ENCODE results near the gene KIF3B.
"Not testable (repeated sequence)": the region's sequence is repeated elsewhere in the genome, so short reads cannot be mapped to it uniquely, and the experiment has no call there.

KIF3B gene

DNA sequence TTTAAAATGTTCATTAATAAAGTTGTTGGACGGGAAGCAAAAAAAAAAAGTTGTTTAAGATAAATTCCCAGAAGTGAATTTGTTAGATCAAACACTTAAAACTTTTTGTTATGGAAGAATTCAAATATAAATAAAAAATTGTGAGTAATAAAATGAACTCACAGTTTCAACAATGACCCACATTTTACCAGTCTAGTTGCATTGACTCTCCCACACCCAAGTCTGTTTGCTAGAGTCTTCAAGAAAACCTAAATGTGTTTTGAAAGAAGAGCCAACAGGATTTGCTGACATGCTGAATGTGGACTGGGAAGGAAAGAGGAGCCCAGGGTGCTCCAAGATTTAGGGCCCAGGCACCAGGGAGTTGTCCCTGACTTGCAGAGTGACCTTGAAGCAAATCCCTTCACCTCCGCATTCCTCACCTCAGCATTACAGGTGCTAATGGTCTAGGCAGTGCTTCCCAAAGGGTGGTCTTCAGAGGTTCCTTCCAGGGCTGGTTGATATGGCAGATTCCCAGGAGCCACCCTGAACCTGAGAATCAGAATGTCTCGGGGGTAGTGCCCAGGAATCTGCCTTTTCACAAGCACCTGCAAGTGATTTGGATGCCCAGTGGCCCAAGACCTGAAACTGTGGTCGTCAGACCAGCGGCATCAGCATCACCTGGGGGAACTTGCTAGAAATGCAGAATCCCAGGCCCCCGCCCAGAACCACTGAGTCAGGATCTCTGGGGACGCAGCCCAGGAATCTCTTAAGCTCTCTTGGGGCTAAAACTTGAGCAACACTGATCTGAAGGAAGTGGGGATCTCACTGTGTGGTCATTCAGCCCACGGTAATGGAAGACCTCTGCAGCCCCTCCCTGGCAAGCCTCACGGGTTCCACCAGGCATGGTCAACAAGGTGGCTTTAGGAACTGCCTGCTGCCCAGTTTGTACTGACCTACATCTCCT lies 38.7 kb upstream of the KIF3B start:
- Mint-ChIP-seq H3K27me3 (no peaks in the 10 kb centered on the region), H3K27ac (peak overlapping the region; percentile 59)

DNA sequence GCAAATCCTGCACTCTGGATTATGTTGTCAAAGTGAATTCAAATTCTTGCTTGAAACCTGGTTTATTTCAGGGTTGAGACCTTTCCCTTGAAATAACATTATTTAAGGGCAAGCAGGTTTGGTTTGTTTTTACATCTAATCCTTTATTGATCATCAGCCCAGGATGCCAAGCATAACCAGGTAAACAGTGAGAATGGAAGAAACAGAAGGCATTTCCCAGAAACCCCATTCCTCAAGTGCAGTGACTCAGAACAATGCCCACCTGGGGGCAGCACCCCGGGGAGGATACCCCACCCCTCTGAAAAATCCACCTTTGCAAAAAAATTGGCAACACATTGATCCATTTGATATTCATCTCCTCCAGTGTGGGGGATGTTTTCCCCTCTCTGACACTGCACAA lies 37.2 kb upstream of the KIF3B start:
- H3K4me1 Mint-ChIP-seq (ENCODE audit: low read depth): peaks cover 31% of the 10 kb centered on the region
- no peak for DNase-seq
- no peaks in the 10 kb centered on the region for H3K9me3 Mint-ChIP-seq
- H3K27me3 Mint-ChIP-seq: no peaks in the 10 kb centered on the region
- peaks cover 28% of the 10 kb centered on the region for H3K36me3 Mint-ChIP-seq (ENCODE audit: low read depth)
- H3K27ac Mint-ChIP-seq: peak overlapping the region; percentile 78
- no peak overlapping the region for H3K4me3 Mint-ChIP-seq

More for the DNA sequence above, 38.7 kb upstream of the KIF3B start:
- no peak overlapping the region for H3K4me3 Mint-ChIP-seq
- no peaks in the 10 kb centered on the region for H3K9me3 Mint-ChIP-seq
- DNase-seq: no peak
- H3K4me1 Mint-ChIP-seq (ENCODE audit: low read depth): peaks cover 29% of the 10 kb centered on the region
- H3K36me3 Mint-ChIP-seq (ENCODE audit: low read depth): peaks cover 43% of the 10 kb centered on the region

DNA sequence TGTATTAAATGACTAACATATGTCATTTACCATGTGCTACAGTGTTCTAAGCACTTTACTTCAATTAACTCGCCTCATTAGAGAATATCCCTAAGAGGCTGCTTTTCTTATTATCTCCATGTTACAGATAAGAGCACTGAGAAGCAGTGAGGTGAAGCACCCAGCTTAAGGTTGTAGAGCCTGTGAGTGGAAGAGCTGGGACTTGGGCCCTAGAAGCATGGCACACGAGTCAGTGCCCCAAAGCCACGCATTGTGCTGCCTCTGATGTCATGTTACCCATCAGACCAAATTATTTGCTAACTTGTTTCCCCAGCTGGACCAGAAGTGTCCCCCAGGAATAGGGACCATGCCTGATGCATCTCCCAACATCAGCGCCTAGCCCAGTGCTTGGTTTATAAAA lies 35.6 kb upstream of the KIF3B start:
- no peak for DNase-seq
- Mint-ChIP-seq H3K36me3 (ENCODE audit: low read depth) (peaks cover 12% of the 10 kb centered on the region), H3K27ac (peak overlapping the region; percentile 33), H3K9me3 (no peaks in the 10 kb centered on the region), H3K4me1 (ENCODE audit: low read depth) (peaks cover 35% of the 10 kb centered on the region), H3K27me3 (no peaks in the 10 kb centered on the region), H3K4me3 (no peak overlapping the region)

DNA sequence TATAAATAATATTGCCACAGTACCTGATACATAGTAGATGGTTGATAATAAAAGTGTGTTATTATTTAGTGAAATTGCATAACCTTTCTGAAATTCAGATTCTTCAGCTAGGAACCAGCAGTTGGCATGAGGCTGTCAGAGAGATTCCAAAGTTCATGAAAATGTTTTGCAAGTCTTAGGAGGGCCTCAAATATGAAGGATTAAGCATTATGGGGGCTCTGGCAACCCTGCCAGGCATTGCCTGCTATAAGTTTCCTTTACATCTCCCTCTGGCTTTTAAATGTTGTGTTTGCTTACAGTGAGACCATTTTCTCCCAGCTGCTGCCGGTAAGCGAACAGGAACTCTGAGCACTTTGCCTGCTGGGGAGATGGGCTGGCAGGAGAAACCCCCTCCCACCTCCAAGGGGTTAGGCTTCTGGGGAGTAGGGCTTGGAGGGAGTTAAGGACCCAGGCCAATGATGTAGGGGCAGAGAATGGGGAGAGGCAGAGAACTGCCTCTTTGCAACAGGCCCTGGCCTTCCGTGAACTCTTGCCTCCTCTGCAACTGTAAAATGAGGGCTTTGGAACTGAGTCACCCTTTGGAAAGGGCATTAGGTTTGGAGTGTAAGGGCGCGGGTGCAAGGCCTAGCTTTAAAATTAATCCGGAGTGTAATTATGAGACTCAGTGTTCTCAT lies 33.2 kb upstream of the KIF3B start:
- Mint-ChIP-seq H3K36me3 (ENCODE audit: low read depth) (no peaks in the 10 kb centered on the region), H3K9me3 (no peaks in the 10 kb centered on the region), H3K27ac (no peak overlapping the region), H3K27me3 (no peaks in the 10 kb centered on the region), H3K4me1 (ENCODE audit: low read depth) (peaks cover 40% of the 10 kb centered on the region), H3K4me3 (no peak overlapping the region)
- DNase-seq: no peak

DNA sequence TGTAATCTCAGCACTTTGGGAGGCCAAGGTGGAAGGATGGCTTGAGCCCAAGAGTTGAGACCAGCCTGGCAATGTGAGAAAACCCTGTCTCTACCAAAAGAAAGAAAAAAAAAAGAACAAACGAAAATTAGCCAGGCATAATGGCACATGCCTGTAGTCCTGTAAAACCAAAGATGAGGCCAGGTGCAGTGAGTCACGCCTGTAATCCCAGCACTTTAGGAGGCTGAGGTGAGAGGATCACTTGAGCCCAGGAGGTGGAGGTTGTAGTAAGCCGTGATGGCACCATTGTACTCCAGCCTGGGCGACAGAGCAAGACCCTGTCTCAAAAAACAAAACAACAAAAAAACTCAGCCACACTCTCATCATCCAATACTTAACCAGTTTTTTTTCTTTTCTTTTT lies 32.5 kb upstream of the KIF3B start:
- no peak for DNase-seq
- Mint-ChIP-seq H3K9me3 (no peaks in the 10 kb centered on the region), H3K4me3 (no peak overlapping the region), H3K4me1 (ENCODE audit: low read depth) (peaks cover 43% of the 10 kb centered on the region), H3K27me3 (no peaks in the 10 kb centered on the region), H3K36me3 (ENCODE audit: low read depth) (no peaks in the 10 kb centered on the region), H3K27ac (peak overlapping the region; percentile 19)

DNA sequence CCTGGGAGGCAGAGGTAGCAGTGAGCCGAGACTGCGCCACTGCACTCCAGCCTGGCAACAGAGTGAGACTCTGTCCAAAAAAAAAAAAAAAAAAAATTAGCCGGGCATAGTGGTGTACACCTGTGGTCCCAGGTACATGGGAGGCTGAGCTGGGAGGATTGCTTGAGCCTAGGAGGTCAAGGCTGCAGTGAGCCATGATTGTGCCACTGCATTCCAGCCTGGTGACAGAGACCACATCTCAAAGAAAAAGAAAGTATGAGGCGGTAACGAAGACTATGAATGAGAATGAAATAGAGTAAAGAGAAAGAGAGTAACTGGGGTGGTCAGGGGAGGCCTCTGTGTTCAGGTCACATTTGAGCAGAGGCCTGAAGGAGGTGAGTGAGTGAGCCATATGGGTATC lies 31.2 kb upstream of the KIF3B start:
- Mint-ChIP-seq H3K4me1 (ENCODE audit: low read depth) (peaks cover 41% of the 10 kb centered on the region), H3K27ac (peak overlapping the region; percentile 14)
- not testable (repeated sequence) for H3K4me3 Mint-ChIP-seq; DNase-seq; H3K36me3 Mint-ChIP-seq (ENCODE audit: low read depth); H3K27me3 Mint-ChIP-seq; H3K9me3 Mint-ChIP-seq

DNA sequence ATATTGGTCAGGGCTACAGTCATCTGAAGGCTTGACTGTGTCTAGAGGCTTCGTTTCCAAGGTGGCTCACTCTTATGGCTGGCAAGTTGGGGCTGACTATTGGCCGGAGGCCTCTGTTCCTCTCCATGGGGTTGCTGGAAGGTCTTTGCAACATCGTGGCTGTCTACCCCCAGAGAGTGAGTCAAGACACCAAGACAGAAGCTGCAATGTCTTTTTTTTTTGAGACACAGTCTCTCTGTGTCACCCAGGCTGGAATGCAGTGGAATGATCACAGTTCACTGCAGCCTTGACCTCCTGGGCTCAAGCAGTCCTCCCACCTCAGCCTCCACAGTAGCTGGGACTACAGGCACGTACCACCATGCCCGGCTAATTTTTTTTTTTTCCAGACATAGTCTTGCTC lies 29.4 kb upstream of the KIF3B start:
- no peak for DNase-seq
- Mint-ChIP-seq H3K36me3 (ENCODE audit: low read depth) (no peaks in the 10 kb centered on the region), H3K4me3 (no peak overlapping the region), H3K27me3 (no peaks in the 10 kb centered on the region), H3K4me1 (ENCODE audit: low read depth) (peaks cover 57% of the 10 kb centered on the region), H3K9me3 (peaks cover 2% of the 10 kb centered on the region), H3K27ac (peak overlapping the region; percentile 41)

DNA sequence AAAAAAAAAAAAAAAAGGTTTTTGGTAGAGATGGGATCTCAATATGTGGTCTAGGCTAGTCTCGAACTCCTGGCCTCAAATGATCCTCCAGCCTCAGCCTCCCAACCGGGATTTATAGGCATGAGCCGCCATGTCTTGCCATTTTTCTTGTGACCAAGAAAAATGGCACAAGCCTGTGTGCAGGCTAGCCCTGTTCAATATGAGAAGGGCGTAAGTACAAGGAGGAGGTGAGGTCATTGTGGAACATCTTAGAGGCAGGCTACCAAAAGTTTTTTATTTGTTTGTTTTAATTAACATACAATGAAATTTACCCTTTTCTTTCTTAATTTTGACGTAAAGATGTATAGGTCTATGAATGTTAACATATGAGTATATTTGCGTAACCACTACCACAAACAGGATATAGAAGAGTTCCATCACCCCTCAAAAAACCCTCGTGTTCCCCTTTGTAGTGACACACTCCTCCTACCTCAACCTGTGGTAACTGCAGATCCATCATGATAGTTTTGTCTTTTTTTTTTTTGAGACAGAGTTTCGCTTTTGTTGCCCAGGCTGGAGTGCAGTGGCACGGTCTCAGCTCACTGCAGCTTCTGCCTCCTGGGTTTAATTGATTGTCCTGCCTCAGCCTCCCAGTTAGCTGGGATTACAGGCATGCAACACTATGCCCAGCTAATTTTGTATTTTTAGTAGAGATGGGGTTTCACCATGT lies 28.3 kb upstream of the KIF3B start:
- Mint-ChIP-seq H3K4me1 (ENCODE audit: low read depth) (peaks cover 66% of the 10 kb centered on the region), H3K27ac (peak overlapping the region; percentile 95), H3K4me3 (peak overlapping the region; percentile 35), H3K36me3 (ENCODE audit: low read depth) (no peaks in the 10 kb centered on the region), H3K27me3 (no peaks in the 10 kb centered on the region), H3K9me3 (peaks cover 6% of the 10 kb centered on the region)
- peak; percentile 48 for DNase-seq

DNA sequence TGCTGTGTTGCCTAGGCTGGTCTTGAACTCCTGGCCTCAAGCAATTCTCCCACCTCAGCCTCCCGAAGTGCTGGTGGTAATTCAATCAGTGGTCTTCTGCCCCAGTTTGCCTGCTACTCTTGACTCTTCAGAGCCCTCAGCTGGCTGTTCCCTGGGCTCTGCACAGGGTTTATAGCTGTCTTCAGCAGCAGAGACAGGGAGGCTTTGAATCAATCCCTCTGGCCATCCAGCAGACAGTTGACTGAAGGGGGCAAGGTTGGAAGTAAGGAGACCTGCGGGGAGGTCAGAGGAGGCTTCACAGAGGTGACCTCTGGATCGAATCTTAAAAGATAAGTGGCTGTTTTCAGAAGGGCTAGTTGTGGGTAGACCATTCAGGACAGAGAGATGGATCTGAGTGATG lies 26.0 kb upstream of the KIF3B start:
- H3K9me3 Mint-ChIP-seq: peaks cover 6% of the 10 kb centered on the region
- peaks cover 73% of the 10 kb centered on the region for H3K4me1 Mint-ChIP-seq (ENCODE audit: low read depth)
- no peaks in the 10 kb centered on the region for H3K27me3 Mint-ChIP-seq
- H3K36me3 Mint-ChIP-seq (ENCODE audit: low read depth): no peaks in the 10 kb centered on the region
- H3K27ac Mint-ChIP-seq: peak overlapping the region; percentile 96
- DNase-seq: peak; percentile 45
- H3K4me3 Mint-ChIP-seq: peak overlapping the region; percentile 66

DNA sequence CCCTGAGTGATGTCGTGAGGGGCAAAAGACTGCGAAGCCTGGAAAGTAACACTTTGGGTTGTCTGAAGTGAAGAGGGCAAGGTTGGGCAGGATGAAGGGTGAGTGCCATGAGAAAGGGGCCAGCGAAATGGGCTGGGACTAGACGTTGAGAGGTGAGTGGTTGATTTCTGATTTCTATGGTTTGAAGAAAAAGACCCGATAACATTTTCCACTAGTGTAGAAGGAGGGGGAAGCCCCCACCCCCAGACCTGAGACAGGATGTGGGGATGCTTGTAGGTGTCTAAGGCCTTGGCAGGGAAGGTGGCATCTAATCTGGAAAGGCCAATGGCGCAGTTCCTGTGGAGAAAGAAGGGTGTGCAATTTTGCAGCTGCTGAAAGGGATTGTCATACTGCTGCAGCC lies 25.3 kb upstream of the KIF3B start:
- peaks cover 79% of the 10 kb centered on the region for H3K4me1 Mint-ChIP-seq (ENCODE audit: low read depth)
- H3K27ac Mint-ChIP-seq: peak overlapping the region; percentile 96
- no peaks in the 10 kb centered on the region for H3K36me3 Mint-ChIP-seq (ENCODE audit: low read depth)
- peak; percentile 88 for DNase-seq
- peak overlapping the region; percentile 66 for H3K4me3 Mint-ChIP-seq
- no peaks in the 10 kb centered on the region for H3K27me3 Mint-ChIP-seq
- peaks cover 6% of the 10 kb centered on the region for H3K9me3 Mint-ChIP-seq

DNA sequence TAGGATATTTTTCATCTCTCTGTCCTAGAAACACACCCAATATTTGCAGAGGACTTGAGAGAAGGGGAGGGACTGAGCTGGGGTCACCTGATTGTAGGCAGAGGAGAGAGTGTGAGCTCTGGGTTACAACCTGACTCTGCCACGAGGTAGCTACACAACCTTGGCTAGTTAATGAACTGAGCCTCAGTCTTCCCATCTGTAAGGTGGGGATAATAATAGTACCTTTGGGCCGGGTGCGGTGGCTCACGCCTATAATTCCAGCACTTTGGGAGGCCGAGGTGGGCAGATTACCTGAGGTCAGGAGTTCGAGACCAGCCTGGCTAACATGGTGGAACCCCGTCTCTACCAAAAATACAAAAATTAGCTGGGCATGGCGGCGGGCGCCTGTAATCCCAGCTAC lies 16.5 kb upstream of the KIF3B start:
- DNase-seq; H3K27me3 Mint-ChIP-seq; H3K27ac Mint-ChIP-seq; H3K9me3 Mint-ChIP-seq; H3K36me3 Mint-ChIP-seq (ENCODE audit: low read depth); H3K4me3 Mint-ChIP-seq: not testable (repeated sequence)
- peaks cover 15% of the 10 kb centered on the region for H3K4me1 Mint-ChIP-seq (ENCODE audit: low read depth)

DNA sequence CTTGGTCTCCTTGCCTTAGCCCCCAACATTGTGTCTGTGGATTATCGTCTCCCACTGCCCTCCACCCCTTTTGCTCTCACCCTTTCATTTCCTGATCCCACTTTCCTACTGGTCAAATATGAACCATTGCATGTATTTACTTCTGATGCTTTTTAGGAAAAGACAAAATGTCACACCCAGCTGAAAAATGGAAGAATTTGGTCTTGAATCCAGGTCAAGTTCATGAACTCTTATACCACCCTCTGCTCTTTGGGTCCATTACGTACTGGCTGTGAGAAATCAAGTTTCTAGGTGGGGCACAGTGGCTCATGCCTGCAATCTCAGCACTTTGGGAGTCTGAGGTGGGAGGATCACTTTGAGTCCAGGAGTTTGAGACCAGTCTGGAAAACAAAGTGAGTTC lies 15.8 kb upstream of the KIF3B start:
- H3K36me3 Mint-ChIP-seq (ENCODE audit: low read depth): no peaks in the 10 kb centered on the region
- H3K9me3 Mint-ChIP-seq: no peaks in the 10 kb centered on the region
- no peaks in the 10 kb centered on the region for H3K27me3 Mint-ChIP-seq
- no peak for DNase-seq
- H3K4me3 Mint-ChIP-seq: no peak overlapping the region
- no peak overlapping the region for H3K27ac Mint-ChIP-seq
- peaks cover 8% of the 10 kb centered on the region for H3K4me1 Mint-ChIP-seq (ENCODE audit: low read depth)

DNA sequence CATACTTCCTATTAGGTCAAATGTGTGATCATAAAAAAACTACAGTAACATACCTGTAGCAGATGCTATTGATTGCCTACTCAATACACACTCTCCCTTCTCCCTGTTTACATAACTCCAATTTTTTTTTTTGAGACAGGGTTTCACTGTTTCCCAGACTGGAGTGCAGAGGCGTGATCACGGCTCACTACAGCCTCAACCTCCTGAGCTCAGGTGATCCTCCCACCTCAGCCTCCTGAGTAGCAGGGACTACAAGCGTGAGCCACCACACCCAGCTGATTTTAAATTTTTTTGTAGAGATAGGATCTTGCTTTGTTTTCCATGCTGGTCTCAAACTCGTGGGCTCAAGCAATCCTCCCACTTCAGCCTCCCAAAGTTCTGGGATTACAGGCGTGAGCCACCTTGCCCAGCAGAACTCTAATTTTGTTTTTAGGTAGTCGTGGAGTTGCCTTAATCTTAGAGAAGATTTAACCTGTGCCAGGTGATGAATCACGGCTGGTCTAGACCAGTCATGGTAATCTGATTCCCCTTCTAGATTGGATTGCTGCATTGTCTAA lies 14.0 kb upstream of the KIF3B start:
- no peak for DNase-seq
- no peak overlapping the region for H3K4me3 Mint-ChIP-seq
- no peaks in the 10 kb centered on the region for H3K27me3 Mint-ChIP-seq
- H3K9me3 Mint-ChIP-seq: no peaks in the 10 kb centered on the region
- no peak overlapping the region for H3K27ac Mint-ChIP-seq
- no peaks in the 10 kb centered on the region for H3K4me1 Mint-ChIP-seq (ENCODE audit: low read depth)
- H3K36me3 Mint-ChIP-seq (ENCODE audit: low read depth): no peaks in the 10 kb centered on the region

DNA sequence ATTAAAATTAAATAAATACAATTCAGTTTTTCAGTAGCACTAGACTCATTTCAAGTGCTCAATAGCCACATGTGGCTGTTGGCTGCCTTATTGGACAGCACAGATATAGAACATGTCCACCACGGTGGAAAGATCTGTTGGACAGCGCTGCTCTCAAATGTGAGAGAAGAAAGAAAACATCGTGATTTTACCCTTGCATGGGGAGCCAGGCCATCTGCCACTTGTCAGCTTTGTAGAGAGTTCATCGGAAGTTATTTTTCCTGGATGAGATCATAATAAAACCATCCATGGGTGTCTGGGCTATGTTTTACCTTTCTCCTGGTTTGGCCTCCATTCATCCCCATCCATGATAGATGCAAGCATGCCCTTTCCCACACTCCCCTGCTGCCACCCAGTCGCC lies 5.8 kb upstream of the KIF3B start:
- no peaks in the 10 kb centered on the region for H3K27me3 Mint-ChIP-seq
- H3K4me1 Mint-ChIP-seq (ENCODE audit: low read depth): peaks cover 8% of the 10 kb centered on the region
- no peak overlapping the region for H3K27ac Mint-ChIP-seq
- H3K4me3 Mint-ChIP-seq: no peak overlapping the region
- DNase-seq: peak; percentile 0
- no peaks in the 10 kb centered on the region for H3K36me3 Mint-ChIP-seq (ENCODE audit: low read depth)
- peaks cover 8% of the 10 kb centered on the region for H3K9me3 Mint-ChIP-seq

Data from activated T-cell treated with anti-CD3 and anti-CD28 coated beads, Interleukin-2, amount 50 U/mL, for 24 hours (primary cell).